B cell (primary cell): ENCODE data around the gene ANAPC4. TPM values are rescaled to one million over a fixed set of nuclear protein-coding genes. Genes with fewer than 3 reads are reported as not detected.

Source experiments
- ATAC-seq: fragments of 200-7000 bp; cut with Tn5 transposase; one replicate; pipeline ENCODE4 v1.10.0; 2021; ENCODE audit warnings: low read depth, mild to moderate bottlenecking, moderate number of reproducible peaks, moderate library complexity
- CTCF ChIA-PET: fragments of 350-600 bp; sonication (Branson Sonifier 250); formaldehyde crosslinking; loops from one replicate; lab custom pipeline; 2021; ENCODE audit warnings: antibody characterized with exemption, inconsistent platforms; lab: Charles Lee
- POLR2A ChIA-PET: fragments of 350-600 bp; sonication (Branson Sonifier 250); formaldehyde crosslinking; loops from one replicate; lab custom pipeline; 2021; ENCODE audit warnings: antibody characterized with exemption; lab: Charles Lee
- DNase-seq: peaks from one replicate; pipeline ENCODE4 v3.0.0; 2013
- H2AFZ ChIP-seq: 2 replicates; pipeline ENCODE4 v1.6.1; 2012; ENCODE audit warnings: mild to moderate bottlenecking, low read depth, low read length; ENCODE audit not compliant: insufficient read depth, poor library complexity, severe bottlenecking
- H3K27ac ChIP-seq, 2 donors: 1 replicate in 1 of 2; 2 replicates in 1 of 2; pipeline ENCODE4 v1.5.1; 2012 to 2013; ENCODE audit warnings: low read length in 2 of 2, mild to moderate bottlenecking in 2 of 2, moderate library complexity in 1 of 2
- H3K27me3 ChIP-seq, 4 experiments: fragments of 200-600 bp in 1 of 4; sonication (generic) in 1 of 4; replicated peaks in 1 of 4; 1 replicate in 2 of 4; 2 replicates in 2 of 4; pipeline versions ENCODE4 v1.6.1 to v1.7.0; 2013 to 2016; ENCODE audit warnings: low read length in 3 of 4, mild to moderate bottlenecking in 2 of 4, mixed read lengths in 1 of 4, moderate library complexity in 1 of 4; ENCODE audit not compliant: insufficient read depth in 4 of 4, control insufficient read depth in 3 of 4; ENCODE audit errors: control extremely low read depth in 1 of 4
- H3K36me3 ChIP-seq, 2 experiments: replicated peaks in 1 of 2; 1 replicate in 1 of 2; 2 replicates in 1 of 2; pipeline versions ENCODE4 v1.6.1 to v1.7.1; 2013; ENCODE audit warnings: low read length in 1 of 2; ENCODE audit not compliant: insufficient read depth in 2 of 2, control insufficient read depth in 1 of 2; ENCODE audit errors: control extremely low read depth in 1 of 2, extremely low read depth in 1 of 2
- H3K4me1 ChIP-seq, 2 donors: fragments of 200-600 bp in 1 of 2; sonication (generic) in 1 of 2; 1 replicate in 1 of 2; 2 replicates in 1 of 2; pipeline versions ENCODE4 v1.5.1 to v1.6.1; 2013 to 2017; ENCODE audit warnings: low read length in 2 of 2; ENCODE audit not compliant: control insufficient read depth in 2 of 2, insufficient read depth in 2 of 2
- H3K4me2 ChIP-seq: replicated peaks from 2 replicates; pipeline ENCODE3; 2012; ENCODE audit warnings: mild to moderate bottlenecking, low read depth, low read length; ENCODE audit not compliant: poor library complexity, severe bottlenecking
- H3K4me3 ChIP-seq, 5 experiments: fragments of 200-600 bp in 1 of 5; sonication (generic) in 1 of 5; 1 replicate in 3 of 5; 2 replicates in 2 of 5; pipeline versions ENCODE4 v1.5.1 to v1.7.0; 2011 to 2016; ENCODE audit warnings: low read length in 4 of 5, mild to moderate bottlenecking in 4 of 5, low read depth in 2 of 5, control low read depth in 1 of 5, moderate library complexity in 1 of 5; ENCODE audit not compliant: insufficient read depth in 1 of 5; ENCODE audit errors: control extremely low read depth in 1 of 5, extremely low read depth in 1 of 5
- H3K79me2 ChIP-seq: fragments of 200-600 bp; sonication (generic); one replicate; pipeline ENCODE4 v1.6.0; 2016; ENCODE audit warnings: low read length; ENCODE audit not compliant: control insufficient read depth, insufficient read depth
- H3K9ac ChIP-seq: fragments of 200-600 bp; sonication (generic); 2 replicates; pipeline ENCODE4 v1.6.1; 2017; ENCODE audit warnings: mild to moderate bottlenecking, low read length, moderate library complexity
- H3K9me3 ChIP-seq, 3 donors: one replicate each; pipeline versions ENCODE4 v1.6.1 to v1.7.1; 2013; ENCODE audit warnings: low read length in 2 of 3; ENCODE audit not compliant: control insufficient read depth in 2 of 3, insufficient read depth in 1 of 3; ENCODE audit errors: control extremely low read depth in 1 of 3
- H4K20me1 ChIP-seq: 2 replicates; pipeline ENCODE4 v1.6.0; 2012; ENCODE audit warnings: mild to moderate bottlenecking, low read length; ENCODE audit not compliant: insufficient read depth, control insufficient read depth, poor library complexity, severe bottlenecking
- H3K27ac Mint-ChIP-seq: one replicate; pipeline ENCODE4 v1.8.0; 2021; ENCODE audit warnings: mixed read lengths
- H3K27me3 Mint-ChIP-seq: one replicate; pipeline ENCODE4 v1.8.0; 2021; ENCODE audit warnings: mixed read lengths
- H3K4me1 Mint-ChIP-seq: one replicate; pipeline ENCODE4 v1.8.0; 2021; ENCODE audit warnings: mixed read lengths
- H3K4me3 Mint-ChIP-seq: one replicate; pipeline ENCODE4 v1.8.0; 2021; ENCODE audit warnings: mixed read lengths
- H3K9me3 Mint-ChIP-seq: one replicate; pipeline ENCODE4 v1.8.0; 2022; ENCODE audit warnings: mixed read lengths; ENCODE audit not compliant: insufficient read depth
- CTCF ChIP-seq: fragments of 200-600 bp; IDR thresholded peaks from one replicate; pipeline ENCODE4 v1.8.0; 2022; ENCODE audit warnings: antibody characterized with exemption, mild to moderate bottlenecking
- EZH2 ChIP-seq: IDR thresholded peaks from 2 replicates; pipeline ENCODE4 v1.6.1; 2012; ENCODE audit warnings: borderline replicate concordance, low read depth, mild to moderate bottlenecking, moderate library complexity, low read length; ENCODE audit not compliant: insufficient read depth, poor library complexity, severe bottlenecking
- WGBS: methylation state at CpG from one replicate; pipeline ENCODE4 v1.1.5; 2013; ENCODE audit warnings: missing lambda C conversion rate; ENCODE audit not compliant: insufficient coverage; 5-methylcytosine and 5-hydroxymethylcytosine counted together
- intact Hi-C: fragments of 100-400 bp; cut with micrococcal nuclease; formaldehyde crosslinking; loops from one replicate; pipeline ENCODE4 v1.10.0; 2022
- polyA plus RNA-seq: library from polyadenylated mRNA; depleted of rRNA; stranded (reverse); fragments of >200 nt; gene quantifications from 2 replicates; pipeline ENCODE4 v1.2.3, GENCODE V29; 2012
- total RNA-seq, 2 donors: library from RNA; stranded (reverse); fragments of 120-200 nt in 1 of 2; gene quantifications; 1 replicate in 1 of 2; 2 replicates in 1 of 2; pipeline versions ENCODE4 v1.2.3 to v1.2.4, GENCODE V29; 2013 to 2022

Gene ANAPC4
- total and polyA plus RNA-seq, 2 donors (not counting 1 experiment from before 2014, with no cell fraction given), result 18.4 to 52.6 TPM

GRCh38 chr4:25420931-25421330 lies 43.9 kb downstream of the ANAPC4 start:
- Mint-ChIP-seq H3K9me3 (no peaks in the 10 kb centered on the region), H3K27ac (no peak overlapping the region), H3K27me3 (no peaks in the 10 kb centered on the region), H3K4me3 (no peak overlapping the region), H3K4me1 (peaks cover 3% of the 10 kb centered on the region)
- DNase-seq (no peak), ATAC-seq (no peak)
- ChIA-PET POLR2A (no interaction called here), CTCF (interaction anchor here (0.6 kb wide), 1 partner anchor 13 kb away, joined by 4 read pairs; no protein-coding TSS in a partner anchor)
- H3K79me2 ChIP-seq, result no peaks in the 10 kb centered on the region
- TF ChIP-seq EZH2, result no peak
- TF ChIP-seq CTCF, result no peak
- H3K27me3 ChIP-seq, result no peaks in the 10 kb centered on the region
- no peak overlapping the region for H3K27ac ChIP-seq
- H3K9ac ChIP-seq, result no peak overlapping the region
- WGBS, result no CpG with 5 or more reads among the region's 1 CpG
- peaks cover 0 to 33% of the 10 kb centered on the region in 2 experiments for H3K36me3 ChIP-seq
- no peaks in the 10 kb centered on the region for H4K20me1 ChIP-seq
- H3K4me3 ChIP-seq, result no peak overlapping the region
- no peak overlapping the region for H3K4me2 ChIP-seq
- no peak overlapping the region for H2AFZ ChIP-seq
- H3K9me3 ChIP-seq, result no peaks in the 10 kb centered on the region
- intact Hi-C loops, result no loop called here
- H3K4me1 ChIP-seq, result no peaks in the 10 kb centered on the region

GRCh38 chr4:25421816-25422525 lies 44.9 kb downstream of the ANAPC4 start:
- WGBS, result 48% methylated on average over 3 of the region's 5 CpGs
- intact Hi-C loops, result no loop called here
- no peak for TF ChIP-seq EZH2
- no peak for TF ChIP-seq CTCF
- Mint-ChIP-seq H3K27me3 (no peaks in the 10 kb centered on the region), H3K4me3 (no peak overlapping the region), H3K27ac (no peak overlapping the region), H3K9me3 (no peaks in the 10 kb centered on the region), H3K4me1 (peaks cover 3% of the 10 kb centered on the region)
- Histone ChIP-seq H2AFZ (no peak overlapping the region), H3K4me2 (no peak overlapping the region), H4K20me1 (no peaks in the 10 kb centered on the region), H3K4me1 (no peaks in the 10 kb centered on the region), H3K9ac (no peak overlapping the region), H3K9me3 (no peaks in the 10 kb centered on the region), H3K27ac (no peak overlapping the region), H3K79me2 (no peaks in the 10 kb centered on the region), H3K27me3 (no peaks in the 10 kb centered on the region), H3K4me3 (no peak overlapping the region), H3K36me3 (peaks cover 0 to 27% of the 10 kb centered on the region in 2 experiments)
- POLR2A ChIA-PET, result interaction anchor here (0.6 kb wide), 1 partner anchor 10 kb away, joined by 3 read pairs; no protein-coding TSS in a partner anchor
- CTCF ChIA-PET, result interaction anchor here (0.6 kb wide), 1 partner anchor 32 kb away, joined by 3 read pairs; no protein-coding TSS in a partner anchor
- ATAC-seq (no peak), DNase-seq (no peak)
